Ectodermal cell (in vitro differentiated cells): Measurements from ENCODE around the gene NFE2L1.
A peak's percentile ranks its signal among the peaks of the same experiment; 100 is the strongest.

Experiments
- H3K27ac ChIP-seq: 2 replicates; pipeline ENCODE4 v1.7.0; 2013; ENCODE audit warnings: mild to moderate bottlenecking, low read depth, low read length; ENCODE audit not compliant: insufficient read depth, poor library complexity, severe bottlenecking
- H3K27me3 ChIP-seq: 2 replicates; pipeline ENCODE4 v1.7.0; 2013; ENCODE audit warnings: mild to moderate bottlenecking, low read length; ENCODE audit not compliant: insufficient read depth, control insufficient read depth, poor library complexity, severe bottlenecking
- H3K36me3 ChIP-seq: one replicate; pipeline ENCODE4 v1.7.0; 2013; ENCODE audit warnings: low read length; ENCODE audit not compliant: control insufficient read depth, insufficient read depth
- H3K4me1 ChIP-seq: one replicate; pipeline ENCODE4 v1.7.0; 2013; ENCODE audit warnings: low read length; ENCODE audit not compliant: control insufficient read depth, insufficient read depth
- H3K4me3 ChIP-seq: 2 replicates; pipeline ENCODE4 v1.7.0; 2013; ENCODE audit warnings: low read depth, low read length, control low read depth; ENCODE audit not compliant: insufficient read depth
- H3K9me3 ChIP-seq: 2 replicates; pipeline ENCODE4 v1.7.0; 2013; ENCODE audit warnings: mild to moderate bottlenecking, low read length, moderate library complexity; ENCODE audit not compliant: control insufficient read depth
- WGBS, 2 experiments: methylation state at CpG; one replicate each; pipeline ENCODE4 v1.1.7; 2013; ENCODE audit warnings: missing lambda C conversion rate in 2 of 2; 5-methylcytosine and 5-hydroxymethylcytosine counted together

Gene NFE2L1

DNA sequence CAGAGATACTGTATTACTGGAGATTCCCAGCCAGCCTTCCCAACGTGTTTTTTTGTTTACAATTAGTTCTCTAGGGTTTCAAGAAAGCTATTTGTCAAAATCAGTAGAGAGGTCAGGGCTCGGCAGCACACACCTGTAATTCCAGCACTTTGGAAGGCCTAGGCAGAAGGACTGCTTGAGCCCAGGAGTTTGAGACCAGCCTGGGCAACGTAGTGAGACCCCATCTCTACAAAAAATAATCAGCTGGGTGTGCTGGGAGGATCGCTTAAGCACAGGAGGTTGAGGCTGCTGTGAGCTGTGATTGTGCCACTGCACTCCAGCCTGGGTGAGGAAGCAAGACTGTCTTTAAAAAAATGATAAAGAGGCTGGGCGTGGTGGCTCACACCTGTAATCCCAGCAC lies 33.7 kb downstream of the NFE2L1 start:
- Histone ChIP-seq H3K9me3 (no peaks in the 10 kb centered on the region), H3K27me3 (no peaks in the 10 kb centered on the region), H3K36me3 (no peaks in the 10 kb centered on the region), H3K4me1 (no peaks in the 10 kb centered on the region), H3K4me3 (no peak overlapping the region), H3K27ac (no peak overlapping the region)
- WGBS, 2 experiments, result 87 to 89% methylated on average over 5 of the region's 5 CpGs

DNA sequence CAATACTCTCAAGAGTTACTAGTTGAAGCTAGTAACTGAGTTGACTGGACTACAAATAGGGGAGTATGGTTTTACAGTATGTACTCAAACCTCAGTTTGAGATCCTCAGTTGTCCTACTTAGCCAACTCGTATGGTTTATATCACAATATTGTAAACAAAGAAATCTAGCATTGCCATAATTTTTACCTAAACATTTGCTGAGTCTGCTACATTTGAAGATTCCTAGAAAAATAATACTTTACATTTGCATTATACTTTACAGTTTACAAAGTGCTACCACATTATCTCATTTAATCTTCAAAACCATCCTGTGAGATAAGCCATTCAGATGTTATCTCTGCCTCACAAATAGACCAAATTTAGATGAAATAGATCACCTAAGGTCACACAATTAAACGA lies 36.8 kb downstream of the NFE2L1 start:
- 95 to 100% methylated on average over 2 of the region's 2 CpGs for WGBS, 2 experiments
- no peak overlapping the region for H3K27ac ChIP-seq
- no peaks in the 10 kb centered on the region for H3K4me1 ChIP-seq
- no peaks in the 10 kb centered on the region for H3K36me3 ChIP-seq
- no peaks in the 10 kb centered on the region for H3K9me3 ChIP-seq
- no peak overlapping the region for H3K4me3 ChIP-seq
- H3K27me3 ChIP-seq, result no peaks in the 10 kb centered on the region

DNA sequence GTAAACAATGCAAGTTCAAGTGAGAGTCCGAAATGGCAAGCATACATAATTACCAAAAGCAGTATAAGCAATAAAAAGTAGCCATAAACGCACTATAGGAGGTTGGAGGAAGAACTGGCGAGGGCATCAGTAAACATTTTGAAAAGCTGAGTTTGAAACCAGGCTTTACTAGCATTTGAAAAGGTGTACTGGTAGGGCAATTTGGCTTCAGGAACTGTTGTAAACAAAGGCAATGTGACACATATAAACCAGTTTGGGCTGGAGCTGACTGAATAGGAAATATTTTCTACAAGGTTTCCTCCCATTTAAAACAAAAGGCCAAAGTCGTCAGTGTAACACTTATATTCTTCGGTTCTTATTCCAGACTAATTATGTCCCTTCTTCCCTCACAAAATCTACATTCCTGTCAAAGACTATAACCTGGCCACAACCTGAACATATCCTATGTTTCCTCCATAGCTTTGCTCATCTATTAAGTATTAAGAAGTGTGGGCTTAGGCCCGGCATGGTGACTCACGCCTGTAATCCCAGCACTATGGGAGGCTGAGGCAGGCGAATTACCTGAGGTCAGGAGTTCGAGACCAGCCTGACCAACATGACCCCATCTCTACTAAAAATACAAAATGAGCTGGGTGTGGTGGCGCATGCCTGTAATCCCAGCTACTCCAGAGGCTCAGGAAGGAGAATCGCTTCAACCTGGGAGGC lies 45.3 kb downstream of the NFE2L1 start:
- WGBS, 2 experiments, result 92 to 96% methylated on average over 11 of the region's 11 CpGs
- Histone ChIP-seq H3K9me3 (no peaks in the 10 kb centered on the region), H3K27ac (no peak overlapping the region), H3K36me3 (peaks cover 3% of the 10 kb centered on the region), H3K27me3 (no peaks in the 10 kb centered on the region), H3K4me1 (no peaks in the 10 kb centered on the region), H3K4me3 (no peak overlapping the region)

DNA sequence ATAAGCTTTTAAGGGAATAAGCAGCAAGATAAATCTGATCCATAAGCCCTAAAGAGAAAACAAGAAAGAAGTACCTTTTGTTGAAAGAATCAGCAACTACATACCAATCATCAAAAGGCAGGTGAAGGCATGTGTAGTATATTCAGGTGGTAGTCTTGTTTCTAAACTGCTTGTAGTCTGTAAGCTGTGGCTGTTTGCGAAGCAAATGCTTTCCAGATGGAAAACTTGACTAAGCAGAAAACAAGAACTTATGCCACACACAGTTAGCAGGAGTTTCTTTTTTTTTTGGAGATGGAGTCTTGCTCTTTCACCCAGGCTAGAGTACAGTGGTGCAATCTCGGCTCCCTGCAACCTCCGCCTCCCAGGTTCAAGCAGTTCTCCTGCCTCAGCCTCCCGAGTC lies 47.5 kb downstream of the NFE2L1 start:
- 94 to 95% methylated on average over 4 of the region's 4 CpGs for WGBS, 2 experiments
- Histone ChIP-seq H3K27me3 (no peaks in the 10 kb centered on the region), H3K9me3 (no peaks in the 10 kb centered on the region), H3K36me3 (peaks cover 3% of the 10 kb centered on the region), H3K4me3 (no peak overlapping the region), H3K27ac (no peak overlapping the region), H3K4me1 (peaks cover 5% of the 10 kb centered on the region)

DNA sequence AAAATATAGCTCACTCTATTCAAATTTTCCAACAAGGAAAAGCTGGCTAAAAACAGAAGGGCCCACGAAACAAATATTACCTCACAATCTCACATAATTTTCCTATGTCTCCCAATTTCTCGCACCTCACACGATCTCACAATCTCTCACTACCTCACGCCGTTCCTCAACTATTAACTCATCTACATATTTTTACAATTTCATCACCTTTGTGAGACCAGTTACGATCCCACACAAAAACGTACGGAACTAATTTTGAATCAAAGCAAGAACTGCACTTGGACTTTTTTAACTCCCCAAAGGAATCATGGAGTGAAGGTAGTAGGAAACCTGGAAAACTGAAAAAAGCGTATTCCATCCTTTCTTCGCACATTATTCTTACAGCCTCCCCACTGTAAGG lies 52.0 kb downstream of the NFE2L1 start:
- no peaks in the 10 kb centered on the region for H3K27me3 ChIP-seq
- H3K27ac ChIP-seq, result peak overlapping the region; percentile 96
- H3K36me3 ChIP-seq, result no peaks in the 10 kb centered on the region
- no peaks in the 10 kb centered on the region for H3K9me3 ChIP-seq
- peaks cover 5% of the 10 kb centered on the region for H3K4me1 ChIP-seq
- H3K4me3 ChIP-seq, result peak overlapping the region; percentile 90
- WGBS, 2 experiments, result 23 to 26% methylated on average over 10 of the region's 10 CpGs

DNA sequence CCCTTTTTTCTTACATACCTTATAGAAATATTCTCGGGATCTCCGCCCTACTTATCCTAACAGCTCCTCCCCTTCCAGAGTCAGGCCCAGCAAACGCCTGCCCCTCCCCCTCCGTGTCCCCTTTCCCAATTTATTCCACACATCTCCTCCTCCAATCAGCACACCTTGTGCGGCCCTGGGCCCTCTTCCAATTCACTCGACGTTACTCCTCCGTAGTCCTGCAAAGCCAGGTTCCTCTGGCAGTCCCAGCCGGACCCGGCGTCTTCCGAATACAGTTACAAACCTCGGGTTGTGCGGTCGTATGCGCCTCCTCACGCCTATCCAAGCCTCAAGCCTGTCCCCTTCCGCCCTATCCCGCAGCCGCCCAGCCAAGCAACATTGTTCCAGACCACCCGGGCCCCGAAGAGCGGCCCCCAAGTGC lies 52.4 kb downstream of the NFE2L1 start:
- Histone ChIP-seq H3K36me3 (no peaks in the 10 kb centered on the region), H3K4me3 (peak overlapping the region; percentile 90), H3K27me3 (no peaks in the 10 kb centered on the region), H3K4me1 (peaks cover 5% of the 10 kb centered on the region), H3K27ac (peak overlapping the region; percentile 96), H3K9me3 (no peaks in the 10 kb centered on the region)
- WGBS, 2 experiments, result 0% methylated on average over 23 of the region's 23 CpGs

DNA sequence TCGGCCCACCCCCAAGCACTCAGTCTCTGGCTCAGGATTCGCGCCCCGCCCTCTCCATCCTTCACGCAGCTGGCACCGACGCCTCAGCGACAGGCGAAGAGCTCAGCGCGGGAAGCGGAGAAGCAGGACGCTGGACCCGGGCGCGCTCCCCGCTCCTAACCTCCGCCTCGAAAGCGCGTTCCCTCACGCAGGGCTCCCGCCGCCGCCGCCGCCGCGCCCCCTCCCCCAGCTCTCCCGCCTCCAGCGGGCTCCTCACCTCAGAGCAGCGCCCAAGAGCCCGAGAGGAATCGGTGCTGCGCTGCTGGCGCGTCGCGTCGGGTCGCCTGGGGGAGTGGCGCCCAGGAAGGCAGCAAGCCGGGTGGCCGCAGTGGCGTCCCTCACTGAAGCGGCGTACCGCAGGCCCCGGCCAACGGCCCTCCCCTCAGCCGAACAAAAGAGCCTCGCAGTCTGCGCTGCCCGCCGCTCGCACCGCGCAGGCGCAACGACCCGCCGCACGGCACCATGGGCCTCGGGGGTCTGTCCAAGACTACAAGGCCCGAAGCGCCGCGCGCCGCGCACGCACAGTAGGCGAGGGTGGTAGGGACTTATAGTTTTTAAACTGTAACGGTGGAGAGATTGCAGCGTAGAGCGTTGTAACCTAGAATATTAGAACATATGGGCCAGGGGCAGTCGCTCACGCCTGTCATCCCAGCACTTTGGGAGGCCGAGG lies 53.0 kb downstream of the NFE2L1 start, which contains the start of gene CBX1:
TSS of gene CBX1 (minus strand) at position 467 of the 709 bp plus-strand sequence. CDS start 24,474 bp downstream, outside the sequence.
- H3K27ac ChIP-seq, result peak within 1 kb of the TSS; percentile 96
- H3K4me1 ChIP-seq, result peaks cover 5% of the 10 kb centered on the region
- WGBS, 2 experiments, result 0% methylated on average over 79 of the region's 79 CpGs
- H3K9me3 ChIP-seq, result no peaks in the 10 kb centered on the region
- no peaks in the 10 kb centered on the region for H3K27me3 ChIP-seq
- H3K36me3 ChIP-seq, result no peaks in the 10 kb centered on the region
- peak within 1 kb of the TSS; percentile 90 for H3K4me3 ChIP-seq

DNA sequence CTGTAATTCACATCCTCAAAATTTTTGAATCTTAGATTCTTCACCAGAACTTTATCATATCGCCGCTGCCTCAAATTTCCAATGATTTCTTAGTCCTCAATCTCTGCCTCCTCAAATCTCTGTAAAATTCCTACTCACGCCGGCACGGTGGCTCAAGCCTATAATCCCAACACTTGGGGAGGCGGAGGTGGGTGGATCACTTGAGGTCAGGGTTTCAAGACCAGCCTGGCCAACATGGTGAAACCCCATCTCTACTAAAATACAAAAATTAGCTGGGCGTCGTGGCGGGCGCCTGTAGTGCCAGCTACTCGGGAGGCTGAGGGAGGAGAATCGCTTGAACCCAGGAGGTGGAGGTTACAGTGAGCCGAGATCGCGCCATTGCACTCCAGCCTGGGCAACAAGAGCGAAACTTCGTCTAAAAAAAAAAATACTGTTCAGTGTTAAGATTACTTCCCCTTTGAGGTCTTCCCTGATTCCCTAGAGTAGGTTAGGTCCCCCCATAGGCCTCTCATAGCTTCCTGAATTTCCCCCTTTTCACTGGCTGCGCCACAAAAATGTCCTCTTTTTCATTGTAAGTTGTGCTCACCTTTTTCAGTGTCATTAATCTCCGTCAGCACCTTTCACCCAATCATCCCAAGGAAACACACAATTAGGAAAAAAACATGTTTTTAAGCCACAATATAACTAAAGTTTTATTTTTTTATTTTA lies 54.0 kb downstream of the NFE2L1 start:
- H3K4me1 ChIP-seq, result peaks cover 5% of the 10 kb centered on the region
- 89 to 91% methylated on average over 19 of the region's 19 CpGs for WGBS, 2 experiments

DNA sequence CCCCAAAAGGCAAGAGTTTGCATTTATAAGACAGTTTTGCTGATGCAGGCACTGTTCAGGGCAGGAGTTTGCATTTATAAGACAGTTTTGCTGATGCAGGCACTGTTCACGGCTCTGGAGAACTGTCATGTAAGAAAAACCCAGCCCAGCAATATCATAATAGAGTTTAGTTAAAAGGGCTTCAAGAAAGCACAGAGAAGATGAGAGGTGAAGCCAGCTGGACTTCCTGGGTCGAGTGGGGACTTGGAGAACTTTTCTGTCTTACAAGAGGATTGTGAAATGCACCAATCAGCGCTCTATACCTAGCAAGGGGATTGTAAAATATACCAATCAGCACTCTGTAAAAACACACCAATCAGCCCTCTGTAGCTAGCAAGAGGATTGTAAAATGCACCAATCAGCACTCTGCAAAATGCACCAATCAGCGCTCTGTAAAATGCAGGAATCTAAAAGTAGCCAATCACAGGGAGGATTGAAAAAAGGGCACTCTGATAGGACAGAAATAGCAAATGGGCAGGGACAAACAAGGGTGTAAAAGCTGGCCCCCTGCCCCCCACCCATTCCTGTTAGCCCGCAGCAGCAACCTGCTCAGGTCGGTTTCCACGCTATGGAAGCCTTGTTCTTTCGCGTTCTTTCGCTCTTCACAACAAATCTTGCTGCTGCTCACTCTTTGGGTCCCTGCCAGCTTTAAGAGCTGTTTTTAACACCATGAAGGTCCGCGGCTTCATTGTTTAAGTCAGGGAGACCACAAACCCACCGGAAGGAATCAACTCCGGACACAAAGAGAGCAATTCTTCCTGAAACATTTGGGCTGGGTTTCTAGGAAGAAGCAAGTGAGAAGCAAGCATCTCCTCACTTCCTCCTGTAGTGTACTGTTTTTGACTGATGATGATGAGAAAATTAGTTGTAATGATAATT lies 54.9 kb downstream of the NFE2L1 start:
- no peaks in the 10 kb centered on the region for H3K9me3 ChIP-seq
- H3K27me3 ChIP-seq, result no peaks in the 10 kb centered on the region
- 93 to 95% methylated on average over 14 of the region's 14 CpGs for WGBS, 2 experiments
- H3K27ac ChIP-seq, result no peak overlapping the region
- H3K36me3 ChIP-seq, result no peaks in the 10 kb centered on the region
- H3K4me1 ChIP-seq, result peaks cover 5% of the 10 kb centered on the region
- H3K4me3 ChIP-seq, result no peak overlapping the region

More for the DNA sequence above, 54.0 kb downstream of the NFE2L1 start:
- H3K27ac ChIP-seq, result no peak overlapping the region
- H3K27me3 ChIP-seq, result no peaks in the 10 kb centered on the region
- H3K4me3 ChIP-seq, result no peak overlapping the region
- no peaks in the 10 kb centered on the region for H3K9me3 ChIP-seq
- H3K36me3 ChIP-seq, result no peaks in the 10 kb centered on the region
